ENCODE results near the gene KRT2. TPM values are rescaled to one million over a fixed set of nuclear protein-coding genes. Genes with fewer than 3 reads are reported as not detected.

Gene KRT2
- total RNA-seq, 1 donor from 2014 or later, result not detected

DNA sequence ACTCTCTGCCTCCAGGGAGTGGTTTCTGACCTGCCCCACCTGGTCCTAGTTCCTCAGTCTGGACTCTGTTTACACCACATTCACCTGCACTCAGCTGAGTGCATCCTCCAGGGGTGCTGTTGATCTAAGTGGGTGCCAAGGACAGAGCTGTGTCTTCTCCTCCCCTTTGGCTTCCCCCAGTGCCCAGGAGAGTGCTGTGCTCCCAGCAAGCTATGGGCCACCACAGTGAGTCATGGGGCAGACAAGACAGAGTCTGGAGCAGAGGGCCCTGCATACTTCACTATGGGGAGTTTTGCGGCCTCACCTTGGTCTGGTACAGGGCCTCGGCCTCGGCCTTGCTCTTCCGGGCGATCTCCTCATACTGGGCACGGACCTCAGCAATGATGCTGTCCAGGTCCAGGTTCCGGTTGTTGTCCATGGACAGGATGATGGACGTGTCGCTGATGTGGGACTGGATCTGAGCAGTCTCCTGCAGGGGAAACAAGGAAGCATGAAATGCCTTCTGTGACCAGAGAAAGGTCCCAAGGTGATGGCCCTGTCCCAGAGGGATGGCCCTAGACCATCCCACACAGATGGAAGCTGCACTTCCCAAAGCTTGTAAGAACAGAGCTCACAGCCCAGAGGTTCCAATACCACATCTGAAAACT, 38.5 kb downstream of the KRT2 start:
- TF ChIP-seq, protein P1, sequence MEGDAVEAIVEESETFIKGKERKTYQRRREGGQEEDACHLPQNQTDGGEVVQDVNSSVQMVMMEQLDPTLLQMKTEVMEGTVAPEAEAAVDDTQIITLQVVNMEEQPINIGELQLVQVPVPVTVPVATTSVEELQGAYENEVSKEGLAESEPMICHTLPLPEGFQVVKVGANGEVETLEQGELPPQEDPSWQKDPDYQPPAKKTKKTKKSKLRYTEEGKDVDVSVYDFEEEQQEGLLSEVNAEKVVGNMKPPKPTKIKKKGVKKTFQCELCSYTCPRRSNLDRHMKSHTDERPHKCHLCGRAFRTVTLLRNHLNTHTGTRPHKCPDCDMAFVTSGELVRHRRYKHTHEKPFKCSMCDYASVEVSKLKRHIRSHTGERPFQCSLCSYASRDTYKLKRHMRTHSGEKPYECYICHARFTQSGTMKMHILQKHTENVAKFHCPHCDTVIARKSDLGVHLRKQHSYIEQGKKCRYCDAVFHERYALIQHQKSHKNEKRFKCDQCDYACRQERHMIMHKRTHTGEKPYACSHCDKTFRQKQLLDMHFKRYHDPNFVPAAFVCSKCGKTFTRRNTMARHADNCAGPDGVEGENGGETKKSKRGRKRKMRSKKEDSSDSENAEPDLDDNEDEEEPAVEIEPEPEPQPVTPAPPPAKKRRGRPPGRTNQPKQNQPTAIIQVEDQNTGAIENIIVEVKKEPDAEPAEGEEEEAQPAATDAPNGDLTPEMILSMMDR (conservative IDR thresholded peaks at IDR 0.05), result no peak

GRCh38 chr12:52612431-52613383, 39.3 kb downstream of the KRT2 start:
- DNase-seq (ENCODE audit: extremely low spot score, unreplicated experiment), result peak; percentile 10
- Mint-ChIP-seq H3K4me1 (ENCODE audit: unreplicated experiment) (no peaks in the 10 kb centered on the region), H3K27me3 (peaks cover 47% of the 10 kb centered on the region), H3K27ac (no peak overlapping the region), H3K36me3 (no peaks in the 10 kb centered on the region), H3K4me3 (no peak overlapping the region), H3K9me3 (no peaks in the 10 kb centered on the region)
- TF ChIP-seq, protein P1 (conservative IDR thresholded peaks at IDR 0.05), result no peak

More for the DNA sequence above, 38.5 kb downstream of the KRT2 start:
- H3K4me1 Mint-ChIP-seq (ENCODE audit: unreplicated experiment), result no peaks in the 10 kb centered on the region
- H3K9me3 Mint-ChIP-seq, result no peaks in the 10 kb centered on the region
- peak; percentile 24 for DNase-seq (ENCODE audit: extremely low spot score, unreplicated experiment)
- H3K36me3 Mint-ChIP-seq, result no peaks in the 10 kb centered on the region
- no peak overlapping the region for H3K27ac Mint-ChIP-seq
- peaks cover 43% of the 10 kb centered on the region for H3K27me3 Mint-ChIP-seq
- no peak overlapping the region for H3K4me3 Mint-ChIP-seq

GRCh38 chr12:52611080-52611468, 40.9 kb downstream of the KRT2 start:
- no peak overlapping the region for H3K4me3 Mint-ChIP-seq
- H3K27ac Mint-ChIP-seq, result no peak overlapping the region
- DNase-seq (ENCODE audit: extremely low spot score, unreplicated experiment), result peak; percentile 36
- TF ChIP-seq, protein P1 (conservative IDR thresholded peaks at IDR 0.05), result no peak
- H3K36me3 Mint-ChIP-seq, result no peaks in the 10 kb centered on the region
- H3K9me3 Mint-ChIP-seq, result no peaks in the 10 kb centered on the region
- H3K27me3 Mint-ChIP-seq, result peaks cover 47% of the 10 kb centered on the region
- H3K4me1 Mint-ChIP-seq (ENCODE audit: unreplicated experiment), result no peaks in the 10 kb centered on the region

- Mint-ChIP-seq H3K27me3 (peaks cover 49% of the 10 kb centered on the region), H3K36me3 (no peaks in the 10 kb centered on the region), H3K27ac (no peak overlapping the region), H3K4me1 (ENCODE audit: unreplicated experiment) (no peaks in the 10 kb centered on the region), H3K9me3 (no peaks in the 10 kb centered on the region), H3K4me3 (no peak overlapping the region)
- TF ChIP-seq, protein P1 (conservative IDR thresholded peaks at IDR 0.05), result no peak
- DNase-seq (ENCODE audit: extremely low spot score, unreplicated experiment), result peak; percentile 34
Measured at GRCh38 chr12:52608826-52609630, 43.0 kb downstream of the KRT2 start.

DNA sequence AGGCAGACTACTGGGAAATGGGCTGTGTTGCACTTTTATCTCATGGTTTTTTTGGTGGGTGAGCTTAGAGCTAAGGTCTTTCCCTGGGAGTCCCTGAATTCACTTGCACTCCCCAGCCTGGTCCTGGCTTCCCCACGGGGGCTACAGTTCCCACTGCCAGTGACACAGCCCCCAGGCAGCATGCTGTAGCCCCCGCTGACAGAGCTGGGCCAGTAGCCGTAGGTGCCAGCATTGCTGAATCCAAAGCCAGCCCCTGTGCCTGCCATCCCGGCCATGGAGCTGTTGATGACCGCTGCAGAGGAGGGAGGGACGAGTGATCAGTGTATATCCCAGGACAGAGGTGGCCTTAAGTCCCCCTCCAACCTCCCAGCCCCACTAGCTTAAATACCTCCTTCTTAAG, 43.9 kb downstream of the KRT2 start:
- peak; percentile 59 for DNase-seq (ENCODE audit: extremely low spot score, unreplicated experiment)
- Mint-ChIP-seq H3K27me3 (peaks cover 47% of the 10 kb centered on the region), H3K36me3 (no peaks in the 10 kb centered on the region), H3K4me1 (ENCODE audit: unreplicated experiment) (no peaks in the 10 kb centered on the region), H3K9me3 (no peaks in the 10 kb centered on the region), H3K4me3 (no peak overlapping the region), H3K27ac (no peak overlapping the region)
- TF ChIP-seq, protein P1 (conservative IDR thresholded peaks at IDR 0.05), result no peak
